GM18526 (cell line): Measurements from ENCODE around the gene RELL1.

Source experiments
- POLR2A ChIP-seq: IDR thresholded peaks from 3 replicates; pipeline ENCODE4 v1.6.1; 2011; ENCODE audit not compliant: insufficient read length; ENCODE audit errors: extremely low read depth

Gene RELL1

DNA sequence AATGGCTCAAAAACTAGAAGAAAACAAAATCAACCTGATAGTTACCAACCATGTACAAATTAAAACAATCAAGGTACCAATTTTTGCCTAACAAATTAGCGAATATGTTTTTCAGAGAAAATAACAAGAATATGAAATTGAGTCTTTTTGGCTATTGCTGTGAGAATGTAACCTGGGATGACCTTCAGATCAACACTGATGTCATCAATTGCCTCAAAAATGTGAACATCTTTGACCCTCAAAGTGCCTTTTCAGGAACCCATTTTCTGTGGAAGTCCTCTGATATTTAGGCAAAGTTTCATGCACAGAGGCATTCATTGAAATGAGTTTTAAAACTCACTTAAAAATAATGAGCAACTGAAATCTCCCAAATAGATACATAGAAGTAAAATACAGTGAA is 6.1 kb downstream of the RELL1 start:
- no peak for TF ChIP-seq POLR2A

DNA sequence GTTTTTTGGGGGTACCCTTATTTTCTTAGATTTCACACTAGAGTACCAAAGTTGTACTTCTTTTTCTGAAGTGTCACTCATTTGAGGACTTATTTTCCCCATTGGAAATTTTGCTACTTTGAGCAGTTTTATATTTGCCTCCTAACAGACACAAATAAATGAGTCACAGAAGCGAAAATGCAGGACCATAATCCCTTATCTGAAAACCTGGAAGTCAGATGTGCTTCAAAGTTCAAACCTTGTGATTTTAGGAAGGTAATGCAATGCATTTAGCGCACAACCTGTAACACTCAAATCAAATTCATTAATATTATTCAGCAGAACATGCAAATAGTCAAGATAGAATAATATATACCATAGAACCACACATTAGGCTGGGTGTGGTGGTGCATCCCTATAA is 6.9 kb downstream of the RELL1 start:
- TF ChIP-seq POLR2A: no peak

DNA sequence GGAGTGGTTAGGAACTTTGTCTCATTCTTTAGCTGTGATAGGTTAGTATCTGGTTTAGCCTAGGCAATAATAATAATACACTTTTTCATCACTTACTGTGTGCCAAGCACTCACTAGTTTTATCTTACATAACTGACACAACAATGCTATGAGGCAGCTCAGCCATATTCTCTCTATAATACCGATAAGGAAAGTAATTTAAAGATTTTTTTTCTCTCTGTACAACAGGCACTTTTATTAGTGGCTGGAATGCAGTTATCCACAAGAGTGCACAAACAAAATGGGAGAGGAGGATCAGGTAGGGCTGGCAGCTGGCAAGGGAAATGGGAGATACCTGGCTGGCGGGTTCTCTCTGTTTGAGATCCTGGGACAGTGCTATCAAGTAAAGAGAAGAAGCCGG is 7.6 kb downstream of the RELL1 start:
- TF ChIP-seq POLR2A: no peak

DNA sequence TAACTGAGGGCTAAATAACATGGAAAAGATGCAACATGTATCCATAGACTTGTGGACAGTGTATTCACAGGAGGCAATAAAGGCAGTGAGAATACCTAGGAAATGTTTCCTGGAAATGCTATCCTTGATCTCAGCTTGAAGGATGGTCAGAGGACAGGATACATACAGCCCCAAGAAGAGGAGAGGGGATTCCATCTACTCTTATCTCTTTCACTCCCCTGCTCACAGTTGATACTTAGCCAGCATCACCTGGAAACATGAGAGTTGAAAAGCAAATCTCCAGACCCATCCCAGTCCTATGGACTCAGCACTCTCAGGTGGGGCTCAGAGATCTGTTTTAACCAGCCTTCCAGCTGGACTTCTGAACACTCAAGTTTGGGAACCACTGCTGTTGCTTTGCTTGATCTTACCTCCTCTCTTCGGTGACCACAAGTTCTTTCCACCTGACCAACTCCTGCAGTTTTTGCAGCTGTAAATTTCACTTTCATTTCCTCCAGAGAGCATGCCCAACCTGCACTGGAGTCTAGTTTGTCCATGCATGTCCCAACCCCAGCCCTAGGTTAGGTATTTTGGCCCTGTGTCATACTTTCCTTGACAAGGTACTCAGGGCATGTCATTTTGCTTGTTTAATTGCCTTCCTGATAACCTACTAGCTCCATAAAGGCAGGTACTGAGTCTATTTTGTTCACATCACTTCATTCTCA is 10.4 kb downstream of the RELL1 start:
- TF ChIP-seq POLR2A: no peak

DNA sequence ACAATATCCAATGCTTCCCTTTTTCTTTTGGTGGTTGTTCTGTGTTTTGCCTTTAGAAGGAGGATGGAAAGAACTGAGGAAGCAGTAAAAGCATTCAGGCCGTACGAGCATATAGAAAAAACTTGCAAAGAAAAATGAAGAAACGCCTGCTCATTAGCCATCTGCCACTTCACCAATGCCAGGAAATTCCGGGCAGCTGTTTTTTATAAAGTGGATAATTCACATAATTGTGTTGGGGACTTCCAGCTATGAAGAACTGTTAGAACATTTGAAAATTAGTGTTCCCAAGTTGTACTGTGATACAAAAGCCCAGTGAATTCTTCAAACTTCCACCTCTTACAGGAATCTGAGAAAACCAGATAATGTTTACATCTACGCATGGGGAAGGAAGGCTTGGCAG is 11.7 kb downstream of the RELL1 start:
- TF ChIP-seq POLR2A: no peak

DNA sequence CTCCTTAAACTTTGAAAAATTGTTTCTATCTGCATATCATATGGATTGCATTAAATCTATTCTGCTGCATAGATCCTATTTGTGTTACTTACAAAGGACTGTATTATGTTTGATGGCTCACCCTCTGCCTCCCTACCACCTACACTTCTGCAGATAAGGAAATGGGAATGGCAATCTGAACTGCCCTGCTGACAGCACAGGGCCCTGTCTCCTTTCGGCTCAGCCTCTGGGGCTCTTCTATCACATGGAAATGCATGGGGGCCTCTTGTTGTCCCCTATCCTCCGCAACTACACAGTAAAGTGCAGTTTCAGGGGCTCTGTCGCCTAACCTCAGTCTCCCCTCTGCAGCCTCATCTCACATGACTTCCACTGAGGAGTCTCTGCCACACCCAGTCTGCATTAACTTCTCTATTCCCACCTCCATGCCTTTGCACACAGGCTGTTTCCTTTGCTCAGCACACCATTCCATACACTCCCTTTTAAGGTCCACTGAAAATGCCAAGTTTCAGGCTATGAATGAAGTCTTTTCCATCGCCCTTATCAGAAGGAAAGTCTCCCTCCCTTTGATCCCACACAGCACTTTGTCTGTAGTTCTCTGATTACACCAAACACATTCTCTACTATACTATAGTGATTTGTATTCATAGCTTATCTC is 12.5 kb downstream of the RELL1 start:
- TF ChIP-seq POLR2A: no peak

DNA sequence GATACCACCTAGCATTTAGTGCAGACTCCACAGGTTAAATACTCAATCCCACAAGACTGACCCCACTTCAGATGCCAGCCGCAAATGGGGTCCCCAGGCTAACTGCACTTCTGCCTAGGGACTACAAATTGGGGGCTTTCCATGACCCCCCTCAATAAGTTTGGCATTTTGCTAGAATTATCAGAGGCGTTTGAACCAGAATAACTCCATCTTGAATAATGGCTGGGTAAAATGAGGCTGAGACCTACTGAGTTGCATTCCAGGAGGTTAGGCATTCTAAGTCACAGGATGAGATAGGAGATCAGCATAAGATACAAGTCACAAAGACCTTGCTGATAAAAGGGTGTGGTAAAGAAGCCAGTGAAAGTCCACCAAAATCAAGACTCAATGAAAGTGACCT is 15.1 kb downstream of the RELL1 start:
- no peak for TF ChIP-seq POLR2A

DNA sequence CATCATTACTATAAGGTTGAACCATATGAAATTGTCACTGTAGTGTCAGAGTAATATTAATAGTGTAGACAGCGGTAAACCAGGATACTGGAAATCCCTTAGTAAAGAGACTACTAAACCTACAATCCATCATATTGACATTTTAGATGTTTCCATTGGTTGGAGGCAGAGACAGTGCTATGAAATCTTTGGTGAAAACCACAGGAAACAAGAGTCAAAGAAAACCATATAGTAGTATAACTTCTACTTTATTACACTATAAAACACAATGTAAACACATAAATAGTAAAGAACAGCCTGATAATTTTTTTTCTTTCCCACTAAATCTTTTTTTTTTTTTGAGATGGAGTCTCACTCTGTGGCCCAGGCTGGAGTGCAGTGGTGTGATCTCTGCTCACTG is 15.9 kb downstream of the RELL1 start:
- TF ChIP-seq POLR2A: no peak

DNA sequence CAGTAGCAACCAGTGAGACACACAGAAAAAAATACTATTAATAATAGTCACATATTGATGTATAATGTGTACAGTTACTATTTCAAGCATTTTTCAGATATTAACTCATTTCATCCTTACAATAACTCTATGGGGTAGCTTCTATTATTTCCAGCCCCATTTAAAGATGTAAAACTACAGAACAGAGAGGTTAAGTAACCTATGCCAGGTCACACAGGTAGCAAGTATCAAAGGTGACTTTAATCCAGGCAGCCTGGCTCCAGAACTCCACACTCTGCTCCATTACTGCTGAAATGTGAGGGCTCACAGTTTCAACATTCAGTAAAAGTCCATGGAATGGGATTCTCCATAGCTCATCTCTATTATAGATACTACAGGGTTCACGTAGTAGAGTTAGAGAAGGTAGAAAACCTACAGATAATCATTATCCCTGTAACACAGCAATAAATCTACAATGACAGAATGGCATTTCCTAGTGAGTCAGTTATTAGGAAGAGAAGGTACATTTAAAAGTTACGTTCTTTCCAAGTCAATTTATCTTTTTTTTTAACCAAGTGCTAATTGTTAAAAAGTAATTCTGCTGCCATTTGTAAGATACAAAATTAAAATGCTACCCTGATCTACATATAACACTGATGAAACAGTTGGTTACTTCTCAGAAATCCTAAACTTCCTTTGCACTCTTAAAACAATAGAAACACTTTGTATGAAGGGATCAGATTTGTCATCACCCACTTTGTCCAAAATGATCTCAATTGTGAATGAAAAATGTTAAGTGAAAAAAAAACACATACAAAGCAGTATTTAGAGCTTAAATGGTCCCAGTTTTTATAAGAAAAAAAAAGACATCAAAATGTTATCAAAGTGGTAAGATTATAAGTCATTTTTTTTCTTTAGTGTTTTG is 18.7 kb downstream of the RELL1 start:
- TF ChIP-seq POLR2A: no peak

DNA sequence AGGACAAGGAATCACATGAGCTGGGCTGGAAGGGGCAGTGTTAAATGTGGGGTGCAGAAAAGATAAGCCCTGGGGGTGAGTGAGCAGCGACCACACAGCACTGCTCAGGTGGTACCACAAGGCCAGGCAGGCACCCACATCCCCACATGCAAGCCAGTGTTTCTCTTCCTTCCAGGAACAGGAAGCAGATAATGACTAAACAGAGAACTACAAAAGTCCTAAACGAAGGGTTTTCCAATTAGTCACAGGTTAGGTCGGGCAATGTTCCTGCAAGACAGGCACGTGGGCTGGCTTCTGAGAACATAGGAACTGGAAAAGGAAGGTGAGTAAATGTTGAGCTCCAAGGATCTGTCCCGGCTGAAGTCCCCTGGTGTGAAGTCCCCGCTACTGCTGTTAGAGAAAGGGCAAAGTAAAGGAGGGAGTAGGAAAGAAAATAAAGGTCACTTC is 19.5 kb downstream of the RELL1 start:
- TF ChIP-seq POLR2A: no peak

DNA sequence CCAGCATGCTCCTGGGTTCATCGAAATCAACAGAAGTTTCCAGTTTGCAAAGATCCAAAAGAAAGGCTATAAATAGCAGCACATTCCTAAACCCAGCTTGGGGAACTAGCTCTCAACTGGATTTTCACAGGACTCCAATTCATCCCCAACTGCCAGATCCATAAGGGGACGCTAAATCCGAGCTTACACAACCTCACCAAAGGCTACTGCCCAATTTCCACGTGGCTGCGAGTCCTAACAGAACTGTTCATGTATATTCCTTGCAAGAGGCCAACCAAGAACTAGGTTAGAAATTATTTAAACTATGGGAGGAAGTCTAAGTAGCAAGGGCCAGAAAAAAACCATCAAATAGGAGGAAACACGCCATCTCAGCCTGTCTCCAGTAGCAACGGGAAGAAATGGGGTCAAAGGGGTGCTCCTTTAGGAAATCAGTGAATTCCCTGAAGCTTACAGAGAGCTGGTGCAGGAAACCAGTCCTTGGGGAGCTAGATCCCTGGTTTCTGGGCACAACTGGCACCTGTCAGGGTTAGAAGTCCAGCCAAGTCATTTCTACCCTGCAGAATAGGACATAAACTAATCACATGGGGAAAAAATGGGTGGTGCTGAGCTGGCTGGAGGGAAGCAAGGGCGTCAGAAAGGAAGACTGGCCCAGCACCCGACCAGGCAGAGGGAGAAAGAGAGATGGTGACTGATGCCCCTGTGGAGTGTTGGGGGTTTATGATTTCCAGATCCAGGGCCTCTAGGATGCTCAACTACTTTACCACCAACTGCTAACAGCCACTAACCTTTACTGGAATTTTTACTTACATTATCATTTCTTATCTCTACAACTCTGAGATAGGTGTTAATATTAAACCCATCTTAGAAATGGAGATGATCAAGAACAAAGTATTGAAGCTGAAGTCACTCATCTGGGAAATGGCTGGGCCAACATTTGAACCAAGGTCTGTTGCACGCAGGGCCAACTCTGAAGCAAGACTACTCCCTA is 20.5 kb downstream of the RELL1 start:
- TF ChIP-seq POLR2A: no peak

DNA sequence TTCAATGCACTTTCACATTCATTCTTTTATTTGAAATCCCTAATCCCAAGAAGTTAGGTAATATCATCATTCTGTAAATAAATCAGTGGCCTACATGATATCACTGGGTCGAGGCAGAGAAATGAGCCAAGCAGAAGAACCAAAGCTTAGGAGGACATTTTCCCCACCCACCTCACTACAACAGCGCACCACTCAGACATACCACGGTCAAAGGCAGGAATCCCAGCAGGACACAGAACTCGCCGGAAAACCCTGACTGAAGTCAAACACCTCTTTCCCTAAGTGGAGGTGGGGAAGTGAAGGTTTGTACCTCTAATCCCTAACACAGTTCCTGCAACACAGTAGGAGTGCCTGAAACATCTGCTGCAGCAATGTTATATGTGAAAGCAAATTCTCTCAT is 21.5 kb downstream of the RELL1 start:
- no peak for TF ChIP-seq POLR2A

DNA sequence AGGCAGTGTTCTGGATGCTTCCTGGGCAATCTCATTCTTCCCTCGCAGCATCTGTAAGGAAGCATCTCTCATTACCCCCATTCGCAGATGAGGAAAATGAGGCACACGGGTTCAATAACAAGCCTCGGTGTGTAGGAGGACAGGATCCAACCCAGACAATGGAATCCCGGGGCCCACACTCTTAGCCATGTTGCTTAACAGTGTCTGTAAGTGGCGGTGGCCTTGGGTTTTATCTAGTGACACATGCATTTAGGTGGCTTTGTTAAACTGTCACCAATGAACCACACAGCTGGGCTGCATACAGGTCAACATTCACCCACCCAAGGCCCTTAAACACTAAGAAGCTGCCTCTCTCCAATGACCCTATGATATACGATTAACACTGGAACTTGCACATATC is 22.6 kb downstream of the RELL1 start:
- TF ChIP-seq POLR2A: no peak

DNA sequence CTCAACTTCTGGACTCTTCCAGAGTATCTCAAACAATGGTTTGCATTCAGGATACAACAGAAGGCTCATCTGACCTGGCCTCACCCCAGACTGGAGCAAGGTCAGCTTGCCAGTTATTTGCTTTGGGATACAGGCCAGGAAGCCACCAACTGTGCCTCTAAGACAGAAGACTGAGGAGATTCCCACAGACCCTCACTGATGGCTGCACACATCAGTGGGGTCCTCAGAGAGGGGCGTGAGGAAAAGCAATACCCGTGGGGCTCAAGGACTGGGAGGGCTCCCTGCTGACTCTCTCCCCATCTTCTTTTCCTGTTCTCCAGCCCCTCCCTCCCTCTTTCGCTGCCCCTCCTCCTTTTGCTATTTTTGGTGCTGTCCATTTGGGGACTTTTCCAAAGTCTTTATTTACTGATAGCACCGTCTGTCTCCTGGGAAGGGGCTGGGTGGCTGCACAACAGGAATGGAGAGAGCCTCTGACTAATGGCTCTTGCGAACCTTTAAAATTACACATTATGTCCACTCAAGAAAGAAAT is 23.2 kb downstream of the RELL1 start:
- no peak for TF ChIP-seq POLR2A
